Mammary epithelial cell (primary cell): Measurements from ENCODE around the gene RPL7A.

Source experiments
- EZH2 ChIP-seq: IDR thresholded peaks from 2 replicates; pipeline ENCODE4 v1.6.1; 2012; ENCODE audit warnings: low read length, inconsistent platforms, borderline replicate concordance
- TF ChIP-seq, protein P1 (sequence below), 2 donors: IDR thresholded peaks in 1 of 2; conservative IDR thresholded peaks in 1 of 2; 2 replicates each; pipeline ENCODE4 v1.5.1; 2011 to 2012; ENCODE audit warnings: inconsistent platforms in 2 of 2, low read length in 2 of 2, mild to moderate bottlenecking in 2 of 2, control low read depth in 1 of 2, low read depth in 1 of 2; ENCODE audit not compliant: insufficient read depth in 1 of 2; ENCODE audit errors: extremely low read depth in 1 of 2

DNA sequence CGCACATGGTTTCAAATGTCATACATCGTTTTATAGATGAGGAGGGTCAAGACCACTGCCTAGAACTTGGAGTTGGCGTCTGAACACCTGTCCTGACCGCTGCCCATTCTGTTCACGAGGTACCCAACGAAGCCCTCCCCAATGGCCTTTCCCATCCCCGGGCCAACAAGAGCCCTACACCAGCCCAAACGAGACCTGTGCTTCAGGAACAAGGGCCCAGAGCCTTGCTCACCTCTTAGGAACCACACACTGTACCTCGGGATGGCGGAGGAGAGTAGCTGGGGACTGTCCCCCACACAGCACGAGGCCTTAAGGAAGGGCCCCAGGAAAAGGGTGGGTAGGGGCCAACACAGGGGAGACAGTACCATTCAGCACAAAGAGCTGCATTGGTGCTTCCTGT is 15.0 kb upstream of the RPL7A start:
- TF ChIP-seq, protein P1, sequence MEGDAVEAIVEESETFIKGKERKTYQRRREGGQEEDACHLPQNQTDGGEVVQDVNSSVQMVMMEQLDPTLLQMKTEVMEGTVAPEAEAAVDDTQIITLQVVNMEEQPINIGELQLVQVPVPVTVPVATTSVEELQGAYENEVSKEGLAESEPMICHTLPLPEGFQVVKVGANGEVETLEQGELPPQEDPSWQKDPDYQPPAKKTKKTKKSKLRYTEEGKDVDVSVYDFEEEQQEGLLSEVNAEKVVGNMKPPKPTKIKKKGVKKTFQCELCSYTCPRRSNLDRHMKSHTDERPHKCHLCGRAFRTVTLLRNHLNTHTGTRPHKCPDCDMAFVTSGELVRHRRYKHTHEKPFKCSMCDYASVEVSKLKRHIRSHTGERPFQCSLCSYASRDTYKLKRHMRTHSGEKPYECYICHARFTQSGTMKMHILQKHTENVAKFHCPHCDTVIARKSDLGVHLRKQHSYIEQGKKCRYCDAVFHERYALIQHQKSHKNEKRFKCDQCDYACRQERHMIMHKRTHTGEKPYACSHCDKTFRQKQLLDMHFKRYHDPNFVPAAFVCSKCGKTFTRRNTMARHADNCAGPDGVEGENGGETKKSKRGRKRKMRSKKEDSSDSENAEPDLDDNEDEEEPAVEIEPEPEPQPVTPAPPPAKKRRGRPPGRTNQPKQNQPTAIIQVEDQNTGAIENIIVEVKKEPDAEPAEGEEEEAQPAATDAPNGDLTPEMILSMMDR (conservative IDR thresholded peaks at IDR 0.05 in 1 of 2, IDR thresholded peaks at IDR 0.05 in 1 of 2; ENCODE audit: extremely low read depth in 1 of 2, insufficient read depth in 1 of 2, low read depth in 1 of 2, low read length in 2 of 2): no peak
- TF ChIP-seq EZH2: no peak
